Lower lobe of right lung (tissue), 2 donors: Measurements from ENCODE around the gene PSEN2. TPM values are rescaled to one million over a fixed set of nuclear protein-coding genes. Genes with fewer than 3 reads are reported as not detected.

Experiments
- ATAC-seq, 2 donors: fragments of 200-7000 bp; cut with Tn5 transposase; one replicate each; pipeline ENCODE4 v1.9.1; 2020 to 2022; ENCODE audit warnings: mild to moderate bottlenecking in 2 of 2, moderate library complexity in 2 of 2
- DNase-seq: peaks from one replicate; pipeline ENCODE4 v3.0.0-alpha.2; 2020
- H3K27ac ChIP-seq: fragments of 200-600 bp; one replicate; pipeline ENCODE4 v1.8.0; 2022
- H3K27me3 ChIP-seq: fragments of 200-600 bp; one replicate; pipeline ENCODE4 v1.8.0; 2022; ENCODE audit warnings: low read depth
- H3K36me3 ChIP-seq: fragments of 200-600 bp; one replicate; pipeline ENCODE4 v1.8.0; 2022; ENCODE audit warnings: mild to moderate bottlenecking
- H3K4me1 ChIP-seq: fragments of 200-600 bp; one replicate; pipeline ENCODE4 v1.8.0; 2022
- H3K4me3 ChIP-seq: fragments of 200-600 bp; one replicate; pipeline ENCODE4 v1.8.0; 2022; ENCODE audit warnings: mild to moderate bottlenecking
- H3K9me3 ChIP-seq: fragments of 200-600 bp; one replicate; pipeline ENCODE4 v1.8.0; 2022
- intact Hi-C: fragments of 100-400 bp; cut with DNase I; formaldehyde crosslinking; loops from one replicate; pipeline ENCODE4 v1.11.0; 2022
- total RNA-seq: library from RNA; stranded (reverse); fragmentation: NEBNext Ultra II Directional; extraction: Animal tissue kit (Norgen Biotek cat#: 25700); gene quantifications from one replicate; pipeline ENCODE4 v1.2.1, GENCODE V29; 2021
- TF ChIP-seq, protein P1 (sequence below): fragments of 200-600 bp; IDR thresholded peaks from one replicate; pipeline ENCODE4 v1.8.0; 2022; ENCODE audit warnings: antibody characterized with exemption, mild to moderate bottlenecking
- donor health status: DM: no; HTN: yes; CAD: no; lungs with severe emphysema.

The PSEN2 gene
- total RNA-seq, 1 donor from 2014 or later = 26.6 TPM

DNA sequence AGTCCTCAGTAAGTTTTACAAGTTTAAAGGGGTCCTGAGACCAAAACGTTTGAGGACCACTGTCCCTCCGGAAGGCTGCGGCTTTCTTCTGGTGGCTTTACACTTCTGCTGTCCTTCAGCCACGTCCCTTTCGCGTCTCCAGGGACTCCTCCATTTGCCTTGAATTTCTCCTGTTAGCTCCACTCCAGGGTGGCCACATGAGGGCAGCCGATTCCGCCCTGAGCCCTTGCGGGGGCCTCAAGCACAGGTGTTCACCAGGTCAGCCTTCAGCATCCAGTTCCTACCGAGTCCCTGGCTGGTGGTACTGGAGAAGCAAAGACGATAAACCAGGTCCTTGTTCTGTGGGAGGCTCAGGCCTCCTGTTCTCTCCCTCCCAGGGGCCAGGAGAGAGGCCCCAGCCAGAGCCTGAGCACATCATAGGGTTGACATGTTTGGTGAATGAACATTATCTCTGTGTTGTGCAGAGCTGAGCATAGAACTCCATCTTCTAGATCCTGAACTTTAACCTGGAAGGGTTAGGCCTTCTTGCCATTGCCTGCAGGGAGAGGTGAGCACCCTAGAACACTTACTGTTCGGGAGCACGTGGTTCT is 42.3 kb downstream of the PSEN2 start:
- H3K27ac ChIP-seq = no peak overlapping the region
- H3K9me3 ChIP-seq = no peaks in the 10 kb centered on the region
- peak; percentile 82 to 89 for ATAC-seq
- H3K27me3 ChIP-seq = no peaks in the 10 kb centered on the region
- intact Hi-C loops = no loop called here
- H3K4me1 ChIP-seq = no peaks in the 10 kb centered on the region
- TF ChIP-seq, protein P1, sequence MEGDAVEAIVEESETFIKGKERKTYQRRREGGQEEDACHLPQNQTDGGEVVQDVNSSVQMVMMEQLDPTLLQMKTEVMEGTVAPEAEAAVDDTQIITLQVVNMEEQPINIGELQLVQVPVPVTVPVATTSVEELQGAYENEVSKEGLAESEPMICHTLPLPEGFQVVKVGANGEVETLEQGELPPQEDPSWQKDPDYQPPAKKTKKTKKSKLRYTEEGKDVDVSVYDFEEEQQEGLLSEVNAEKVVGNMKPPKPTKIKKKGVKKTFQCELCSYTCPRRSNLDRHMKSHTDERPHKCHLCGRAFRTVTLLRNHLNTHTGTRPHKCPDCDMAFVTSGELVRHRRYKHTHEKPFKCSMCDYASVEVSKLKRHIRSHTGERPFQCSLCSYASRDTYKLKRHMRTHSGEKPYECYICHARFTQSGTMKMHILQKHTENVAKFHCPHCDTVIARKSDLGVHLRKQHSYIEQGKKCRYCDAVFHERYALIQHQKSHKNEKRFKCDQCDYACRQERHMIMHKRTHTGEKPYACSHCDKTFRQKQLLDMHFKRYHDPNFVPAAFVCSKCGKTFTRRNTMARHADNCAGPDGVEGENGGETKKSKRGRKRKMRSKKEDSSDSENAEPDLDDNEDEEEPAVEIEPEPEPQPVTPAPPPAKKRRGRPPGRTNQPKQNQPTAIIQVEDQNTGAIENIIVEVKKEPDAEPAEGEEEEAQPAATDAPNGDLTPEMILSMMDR = peak; percentile 64
- no peaks in the 10 kb centered on the region for H3K36me3 ChIP-seq
- peak; percentile 71 for DNase-seq
- no peak overlapping the region for H3K4me3 ChIP-seq

GRCh38 chr1:226915672-226915995 is 45.2 kb downstream of the PSEN2 start:
- TF ChIP-seq, protein P1 = no peak
- H3K4me3 ChIP-seq = no peak overlapping the region
- no peaks in the 10 kb centered on the region for H3K9me3 ChIP-seq
- no peaks in the 10 kb centered on the region for H3K27me3 ChIP-seq
- H3K36me3 ChIP-seq = peaks cover 8% of the 10 kb centered on the region
- no peaks in the 10 kb centered on the region for H3K4me1 ChIP-seq
- intact Hi-C loops = no loop called here
- DNase-seq = no peak
- ATAC-seq = no peak
- H3K27ac ChIP-seq = no peak overlapping the region

GRCh38 chr1:226916497-226916896 is 46.1 kb downstream of the PSEN2 start:
- no peak overlapping the region for H3K4me3 ChIP-seq
- H3K27me3 ChIP-seq = no peaks in the 10 kb centered on the region
- peaks cover 8% of the 10 kb centered on the region for H3K36me3 ChIP-seq
- H3K4me1 ChIP-seq = no peaks in the 10 kb centered on the region
- intact Hi-C loops = no loop called here
- H3K9me3 ChIP-seq = no peaks in the 10 kb centered on the region
- H3K27ac ChIP-seq = no peak overlapping the region
- no peak for ATAC-seq
- no peak for DNase-seq
- TF ChIP-seq, protein P1 = no peak

DNA sequence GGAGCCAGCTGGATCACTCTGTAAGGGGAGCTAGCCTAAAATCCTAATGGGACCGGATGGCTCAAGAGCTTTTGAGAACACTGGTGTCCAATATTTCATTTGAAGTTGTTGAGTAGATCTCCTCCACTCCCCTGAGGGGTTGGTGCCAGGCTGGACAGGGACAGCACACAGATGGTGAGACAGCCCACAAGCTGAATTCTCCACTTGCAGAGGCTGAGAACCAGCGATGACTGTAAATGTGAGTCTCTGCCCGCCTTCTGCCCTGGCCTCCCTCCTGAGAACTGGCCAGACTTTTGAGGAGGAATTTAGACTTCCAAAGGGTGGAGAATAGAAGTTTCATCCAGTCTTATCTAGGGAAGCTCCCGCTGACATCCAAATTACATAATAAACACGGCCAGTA is 49.2 kb downstream of the PSEN2 start:
- TF ChIP-seq, protein P1 = no peak
- no peak for ATAC-seq
- no peaks in the 10 kb centered on the region for H3K9me3 ChIP-seq
- no peaks in the 10 kb centered on the region for H3K27me3 ChIP-seq
- H3K27ac ChIP-seq = no peak overlapping the region
- no peak overlapping the region for H3K4me3 ChIP-seq
- no peaks in the 10 kb centered on the region for H3K4me1 ChIP-seq
- no peak for DNase-seq
- intact Hi-C loops = no loop called here
- peaks cover 8% of the 10 kb centered on the region for H3K36me3 ChIP-seq

GRCh38 chr1:226919995-226920394 is 49.6 kb downstream of the PSEN2 start:
- DNase-seq (no peak), ATAC-seq (no peak)
- intact Hi-C loops = no loop called here
- Histone ChIP-seq H3K27ac (no peak overlapping the region), H3K36me3 (peaks cover 8% of the 10 kb centered on the region), H3K9me3 (no peaks in the 10 kb centered on the region), H3K4me3 (no peak overlapping the region), H3K27me3 (no peaks in the 10 kb centered on the region), H3K4me1 (no peaks in the 10 kb centered on the region)
- TF ChIP-seq, protein P1 = no peak
